ENCODE results near the gene SLC48A1.

The SLC48A1 gene

DNA sequence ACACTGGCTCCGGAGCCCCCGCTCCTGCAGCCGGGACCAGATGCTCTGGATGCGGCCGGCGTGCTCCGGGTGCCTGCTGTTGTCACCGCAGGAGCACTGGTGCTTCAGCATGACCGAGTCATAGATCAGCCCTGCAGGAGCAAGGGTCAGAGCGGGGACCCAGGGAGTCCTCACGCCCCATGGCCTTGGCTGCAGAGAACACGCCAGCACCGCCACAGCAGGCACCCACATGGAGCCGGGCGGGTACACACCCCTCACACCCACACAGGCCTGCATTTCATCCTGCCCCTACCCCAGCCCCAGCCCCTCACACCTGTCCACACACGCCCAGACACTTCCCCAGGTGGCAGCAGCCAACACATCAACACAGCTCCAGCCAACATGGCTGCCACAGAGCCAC lies 18.8 kb downstream of the SLC48A1 start:
- H2AFZ ChIP-seq (ENCODE audit: low read length): no peak overlapping the region
- no peaks in the 10 kb centered on the region for H4K20me1 ChIP-seq (ENCODE audit: insufficient read depth, low read length)
- no peak for TF ChIP-seq EZH2 (IDR thresholded peaks at IDR 0.05; ENCODE audit: borderline replicate concordance, low read length)
- TF ChIP-seq, protein P1, sequence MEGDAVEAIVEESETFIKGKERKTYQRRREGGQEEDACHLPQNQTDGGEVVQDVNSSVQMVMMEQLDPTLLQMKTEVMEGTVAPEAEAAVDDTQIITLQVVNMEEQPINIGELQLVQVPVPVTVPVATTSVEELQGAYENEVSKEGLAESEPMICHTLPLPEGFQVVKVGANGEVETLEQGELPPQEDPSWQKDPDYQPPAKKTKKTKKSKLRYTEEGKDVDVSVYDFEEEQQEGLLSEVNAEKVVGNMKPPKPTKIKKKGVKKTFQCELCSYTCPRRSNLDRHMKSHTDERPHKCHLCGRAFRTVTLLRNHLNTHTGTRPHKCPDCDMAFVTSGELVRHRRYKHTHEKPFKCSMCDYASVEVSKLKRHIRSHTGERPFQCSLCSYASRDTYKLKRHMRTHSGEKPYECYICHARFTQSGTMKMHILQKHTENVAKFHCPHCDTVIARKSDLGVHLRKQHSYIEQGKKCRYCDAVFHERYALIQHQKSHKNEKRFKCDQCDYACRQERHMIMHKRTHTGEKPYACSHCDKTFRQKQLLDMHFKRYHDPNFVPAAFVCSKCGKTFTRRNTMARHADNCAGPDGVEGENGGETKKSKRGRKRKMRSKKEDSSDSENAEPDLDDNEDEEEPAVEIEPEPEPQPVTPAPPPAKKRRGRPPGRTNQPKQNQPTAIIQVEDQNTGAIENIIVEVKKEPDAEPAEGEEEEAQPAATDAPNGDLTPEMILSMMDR (IDR thresholded peaks at IDR 0.05; ENCODE audit: low read length): no peak
- no peak overlapping the region for H3K4me3 ChIP-seq (ENCODE audit: low read depth, low read length, poor library complexity, severe bottlenecking)
- no peak overlapping the region for H3K9ac ChIP-seq (ENCODE audit: low read length)
- H3K9me2 ChIP-seq (ENCODE audit: low read depth, low read length): no peaks in the 10 kb centered on the region
- no peaks in the 10 kb centered on the region for H3F3A ChIP-seq (ENCODE audit: insufficient read depth, low read length)
- no peak overlapping the region for H3K27ac ChIP-seq (ENCODE audit: low read depth, low read length, poor library complexity, severe bottlenecking)
- no peak overlapping the region for H3K4me2 ChIP-seq (ENCODE audit: low read length)
- peaks cover 98% of the 10 kb centered on the region for H3K36me3 ChIP-seq (ENCODE audit: insufficient read depth, low read length)
- no peaks in the 10 kb centered on the region for H3K79me2 ChIP-seq (ENCODE audit: insufficient read depth, low read length)
- no peaks in the 10 kb centered on the region for H3K27me3 ChIP-seq (ENCODE audit: insufficient read depth, low read length)
- H3K4me1 ChIP-seq (ENCODE audit: insufficient read depth, low read length, severe bottlenecking): no peaks in the 10 kb centered on the region
- H3K9me3 ChIP-seq (ENCODE audit: low read length): no peaks in the 10 kb centered on the region

DNA sequence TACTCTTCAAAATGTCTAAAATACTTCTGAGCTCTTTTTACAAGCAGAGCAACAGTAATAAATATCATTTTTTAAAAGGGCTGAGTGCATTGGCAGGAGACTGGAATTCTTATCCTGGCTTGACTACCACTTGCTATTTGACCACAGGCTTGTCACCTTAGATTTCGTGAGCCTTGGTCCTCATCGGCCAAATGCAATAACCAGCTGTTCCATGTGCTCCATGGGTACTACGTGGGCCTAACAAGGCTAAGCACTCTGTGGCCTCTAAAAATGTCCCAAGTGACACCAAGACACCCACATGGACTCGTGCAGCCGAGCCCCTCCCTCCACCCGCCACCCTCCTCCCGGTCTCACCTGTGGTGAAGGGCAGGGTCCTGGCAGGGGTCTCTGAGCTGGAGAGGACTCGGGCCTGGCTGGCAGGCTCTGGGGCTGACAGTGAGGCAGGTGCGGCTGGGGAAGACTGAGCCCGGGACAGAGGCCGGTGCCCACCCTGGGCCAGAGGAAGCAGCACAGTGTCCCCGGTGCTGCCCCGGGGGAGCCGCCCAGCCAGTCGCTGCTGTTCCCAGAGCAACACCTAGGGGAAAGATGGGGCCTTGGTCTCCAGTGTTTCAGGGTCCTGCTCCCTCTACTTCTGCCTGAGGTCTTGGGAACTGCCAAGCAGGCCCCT lies 20.1 kb downstream of the SLC48A1 start:
- no peaks in the 10 kb centered on the region for H3K9me3 ChIP-seq (ENCODE audit: low read length)
- no peak overlapping the region for H3K27ac ChIP-seq (ENCODE audit: low read depth, low read length, poor library complexity, severe bottlenecking)
- peaks cover 91% of the 10 kb centered on the region for H3K36me3 ChIP-seq (ENCODE audit: insufficient read depth, low read length)
- no peaks in the 10 kb centered on the region for H3K79me2 ChIP-seq (ENCODE audit: insufficient read depth, low read length)
- no peaks in the 10 kb centered on the region for H3K27me3 ChIP-seq (ENCODE audit: insufficient read depth, low read length)
- peaks cover 6% of the 10 kb centered on the region for H3K4me1 ChIP-seq (ENCODE audit: insufficient read depth, low read length, severe bottlenecking)
- TF ChIP-seq EZH2 (IDR thresholded peaks at IDR 0.05; ENCODE audit: borderline replicate concordance, low read length): no peak
- TF ChIP-seq, protein P1 (IDR thresholded peaks at IDR 0.05; ENCODE audit: low read length): no peak
- no peak overlapping the region for H2AFZ ChIP-seq (ENCODE audit: low read length)
- H4K20me1 ChIP-seq (ENCODE audit: insufficient read depth, low read length): no peaks in the 10 kb centered on the region
- H3K9me2 ChIP-seq (ENCODE audit: low read depth, low read length): no peaks in the 10 kb centered on the region
- H3F3A ChIP-seq (ENCODE audit: insufficient read depth, low read length): no peaks in the 10 kb centered on the region
- no peak overlapping the region for H3K4me2 ChIP-seq (ENCODE audit: low read length)
- no peak overlapping the region for H3K9ac ChIP-seq (ENCODE audit: low read length)
- no peak overlapping the region for H3K4me3 ChIP-seq (ENCODE audit: low read depth, low read length, poor library complexity, severe bottlenecking)

DNA sequence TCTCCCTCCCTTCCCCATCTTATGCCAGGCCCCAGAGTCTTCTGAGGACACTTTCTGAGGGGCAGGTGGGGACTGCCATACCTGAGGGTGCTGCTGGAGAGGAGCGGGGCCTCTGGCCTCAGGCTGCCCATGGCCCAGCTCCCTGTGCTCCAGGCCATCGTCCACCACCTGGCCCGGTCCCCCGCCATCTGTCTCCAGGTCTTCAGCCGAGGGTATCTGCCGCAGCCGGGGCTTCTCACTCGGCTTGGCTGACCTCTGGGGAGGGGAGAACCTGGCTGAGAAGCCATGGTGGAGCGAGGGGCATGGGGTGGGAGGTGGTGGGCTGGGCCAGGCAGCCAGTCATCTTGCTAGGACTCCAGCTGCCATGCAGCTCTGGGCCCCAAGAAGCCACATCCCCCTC lies 21.6 kb downstream of the SLC48A1 start:
- no peaks in the 10 kb centered on the region for H3K9me3 ChIP-seq (ENCODE audit: low read length)
- no peaks in the 10 kb centered on the region for H3F3A ChIP-seq (ENCODE audit: insufficient read depth, low read length)
- TF ChIP-seq, protein P1 (IDR thresholded peaks at IDR 0.05; ENCODE audit: low read length): no peak
- TF ChIP-seq EZH2 (IDR thresholded peaks at IDR 0.05; ENCODE audit: borderline replicate concordance, low read length): no peak
- no peaks in the 10 kb centered on the region for H3K79me2 ChIP-seq (ENCODE audit: insufficient read depth, low read length)
- H3K36me3 ChIP-seq (ENCODE audit: insufficient read depth, low read length): peaks cover 81% of the 10 kb centered on the region
- no peak overlapping the region for H2AFZ ChIP-seq (ENCODE audit: low read length)
- no peak overlapping the region for H3K9ac ChIP-seq (ENCODE audit: low read length)
- no peak overlapping the region for H3K27ac ChIP-seq (ENCODE audit: low read depth, low read length, poor library complexity, severe bottlenecking)
- H3K27me3 ChIP-seq (ENCODE audit: insufficient read depth, low read length): no peaks in the 10 kb centered on the region
- H3K9me2 ChIP-seq (ENCODE audit: low read depth, low read length): no peaks in the 10 kb centered on the region
- H3K4me2 ChIP-seq (ENCODE audit: low read length): no peak overlapping the region
- peaks cover 18% of the 10 kb centered on the region for H3K4me1 ChIP-seq (ENCODE audit: insufficient read depth, low read length, severe bottlenecking)
- H3K4me3 ChIP-seq (ENCODE audit: low read depth, low read length, poor library complexity, severe bottlenecking): no peak overlapping the region
- H4K20me1 ChIP-seq (ENCODE audit: insufficient read depth, low read length): no peaks in the 10 kb centered on the region

Measured in OCI-LY1 (cell line).